GM12874 (cell line): Measurements from ENCODE around the gene NCBP3.

Source experiments
- TF ChIP-seq, protein P1 (sequence below): IDR thresholded peaks from 2 replicates; pipeline ENCODE4 v1.5.1; 2011; ENCODE audit warnings: low read depth, mild to moderate bottlenecking, control low read depth, low read length, moderate library complexity; ENCODE audit not compliant: insufficient read depth

Gene NCBP3

DNA sequence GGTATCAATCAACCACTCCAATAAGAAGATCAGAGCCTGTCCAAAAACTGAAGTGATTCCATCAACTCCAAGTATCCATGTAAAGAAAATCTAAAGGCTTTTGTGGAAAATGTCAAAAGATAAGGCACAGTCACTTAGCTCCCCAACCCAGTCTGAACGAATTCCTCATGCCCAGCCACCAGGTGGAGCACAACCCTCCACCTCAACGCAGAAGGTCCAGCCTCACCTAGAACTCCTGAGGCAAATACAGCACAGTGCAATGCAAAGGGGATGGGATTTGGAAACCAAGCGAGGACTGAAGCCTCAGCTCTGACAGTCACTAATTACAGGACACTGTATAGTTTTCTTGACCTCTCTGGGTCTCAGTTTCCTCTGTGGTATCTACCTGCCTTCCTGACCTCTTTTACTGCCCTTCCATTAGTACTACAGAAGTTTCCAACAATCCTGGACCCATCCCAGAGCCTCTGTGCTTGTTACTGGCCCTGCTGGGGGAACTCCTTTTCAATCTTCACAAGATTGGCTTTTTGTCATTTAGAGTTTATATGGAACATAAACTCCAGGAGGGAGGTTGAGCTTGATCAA, 2.0 kb downstream of the NCBP3 start:
- TF ChIP-seq, protein P1, sequence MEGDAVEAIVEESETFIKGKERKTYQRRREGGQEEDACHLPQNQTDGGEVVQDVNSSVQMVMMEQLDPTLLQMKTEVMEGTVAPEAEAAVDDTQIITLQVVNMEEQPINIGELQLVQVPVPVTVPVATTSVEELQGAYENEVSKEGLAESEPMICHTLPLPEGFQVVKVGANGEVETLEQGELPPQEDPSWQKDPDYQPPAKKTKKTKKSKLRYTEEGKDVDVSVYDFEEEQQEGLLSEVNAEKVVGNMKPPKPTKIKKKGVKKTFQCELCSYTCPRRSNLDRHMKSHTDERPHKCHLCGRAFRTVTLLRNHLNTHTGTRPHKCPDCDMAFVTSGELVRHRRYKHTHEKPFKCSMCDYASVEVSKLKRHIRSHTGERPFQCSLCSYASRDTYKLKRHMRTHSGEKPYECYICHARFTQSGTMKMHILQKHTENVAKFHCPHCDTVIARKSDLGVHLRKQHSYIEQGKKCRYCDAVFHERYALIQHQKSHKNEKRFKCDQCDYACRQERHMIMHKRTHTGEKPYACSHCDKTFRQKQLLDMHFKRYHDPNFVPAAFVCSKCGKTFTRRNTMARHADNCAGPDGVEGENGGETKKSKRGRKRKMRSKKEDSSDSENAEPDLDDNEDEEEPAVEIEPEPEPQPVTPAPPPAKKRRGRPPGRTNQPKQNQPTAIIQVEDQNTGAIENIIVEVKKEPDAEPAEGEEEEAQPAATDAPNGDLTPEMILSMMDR: peak; percentile 68

DNA sequence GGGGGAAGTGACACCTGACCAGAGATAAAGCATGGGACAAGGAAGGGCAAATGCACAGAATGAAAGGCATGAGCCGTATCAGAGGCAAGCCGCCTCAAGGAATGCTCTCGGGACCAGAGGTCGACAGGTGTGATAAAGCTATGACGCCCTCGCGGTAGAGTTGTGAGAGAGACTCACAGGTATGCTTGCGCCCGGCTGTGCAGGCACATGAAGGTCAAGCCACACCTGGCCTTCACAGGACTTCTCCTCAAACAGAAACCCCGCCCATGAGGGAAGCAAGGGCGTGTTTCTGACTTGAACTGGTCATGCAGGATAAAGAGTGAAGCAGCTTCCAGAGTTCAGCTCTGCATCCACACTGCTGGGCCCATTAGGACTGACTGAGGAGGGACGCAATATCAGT, 7.8 kb downstream of the NCBP3 start:
- TF ChIP-seq, protein P1: no peak

DNA sequence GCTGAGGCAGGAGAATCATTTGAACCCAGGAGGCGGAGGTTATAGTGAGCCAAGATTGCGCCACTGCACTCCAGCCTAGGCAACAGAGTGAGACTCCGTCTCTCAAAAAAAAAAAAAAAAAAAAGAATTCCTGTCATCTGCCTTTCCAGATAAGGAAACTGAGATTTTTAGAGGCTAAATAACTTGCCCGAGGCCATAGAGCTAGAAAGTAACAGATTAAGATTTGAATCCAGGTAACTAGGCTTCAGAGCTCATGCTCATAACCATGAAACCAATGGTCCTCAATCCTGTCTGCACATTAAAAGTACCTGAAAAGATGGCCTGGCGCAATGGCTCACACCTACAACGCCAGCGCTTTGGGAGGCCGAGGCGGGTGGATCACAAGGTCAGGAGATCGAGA, 9.5 kb downstream of the NCBP3 start:
- TF ChIP-seq, protein P1: no peak

DNA sequence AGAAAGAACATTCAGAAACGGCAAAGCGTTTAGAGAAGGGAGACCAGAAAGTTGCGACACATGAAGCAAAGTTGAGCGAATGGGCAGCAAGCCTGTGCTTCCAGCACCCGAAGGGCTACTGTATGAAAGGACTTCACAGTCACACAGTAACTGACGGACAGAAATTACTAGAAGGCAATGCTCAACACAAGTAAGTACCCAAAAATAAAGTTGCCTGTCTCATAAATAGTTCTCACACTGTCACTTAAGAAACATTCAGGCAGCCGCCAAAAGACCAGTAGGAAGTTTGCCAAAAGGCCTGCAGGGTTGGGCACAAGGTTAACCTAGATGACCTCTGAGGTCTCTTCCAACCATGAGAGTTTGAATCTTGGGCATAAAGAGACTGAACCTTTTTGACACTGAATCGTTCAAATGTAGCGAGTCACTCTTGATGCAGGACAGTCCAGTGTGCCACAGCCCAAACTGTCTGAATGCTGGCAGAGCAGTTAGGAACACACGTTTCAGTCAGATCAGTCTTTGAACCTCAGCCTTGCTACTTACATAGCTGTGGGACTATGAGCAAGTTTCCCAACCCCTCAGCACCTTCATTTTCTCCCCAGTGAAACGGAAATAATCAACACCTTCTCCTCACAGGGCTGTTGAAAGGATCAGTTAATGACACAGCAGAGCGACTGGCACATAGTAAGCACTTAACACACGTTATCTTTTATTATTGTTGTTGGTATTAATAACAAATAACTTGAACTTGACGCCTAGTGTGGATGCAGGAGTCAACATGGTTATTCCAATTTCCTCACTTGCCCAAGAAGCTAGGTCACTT, 10.4 kb downstream of the NCBP3 start:
- TF ChIP-seq, protein P1: no peak

DNA sequence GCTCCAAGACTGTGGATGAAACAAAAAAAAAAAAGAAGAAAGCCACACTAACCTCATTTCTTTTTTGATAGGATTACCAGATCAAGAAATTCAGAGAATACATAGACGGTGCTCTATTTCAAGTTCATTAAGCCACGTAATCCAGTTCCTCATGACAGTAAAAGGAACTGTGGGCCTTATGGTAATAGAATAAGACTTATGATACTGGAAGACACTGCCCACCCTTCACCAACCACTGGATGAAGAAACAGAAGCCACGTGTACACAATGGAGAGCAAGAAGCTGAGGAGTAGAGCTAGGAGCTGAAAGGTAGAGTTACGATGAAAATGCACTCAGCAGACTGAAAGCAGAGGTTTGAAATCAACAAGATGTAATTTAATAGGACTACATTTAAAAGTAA, 11.2 kb downstream of the NCBP3 start:
- TF ChIP-seq, protein P1: no peak

DNA sequence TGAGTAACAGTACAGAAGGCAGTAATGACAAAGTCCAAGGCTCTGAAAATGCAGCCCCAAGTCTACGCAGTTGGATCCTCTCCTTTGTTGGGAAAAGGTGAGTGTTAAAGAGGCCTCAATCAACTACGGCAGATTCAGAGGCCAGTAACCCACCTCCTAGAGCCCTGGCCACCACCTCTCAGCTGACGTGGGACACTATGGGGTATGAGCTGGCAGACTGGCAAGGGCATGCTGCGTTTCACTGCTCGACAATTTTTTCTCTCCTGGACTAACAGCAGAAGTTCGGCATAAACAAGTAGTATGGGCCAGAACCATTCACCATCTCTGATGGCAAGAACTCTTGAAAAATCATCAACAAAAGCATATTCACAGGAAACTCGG, 17.2 kb downstream of the NCBP3 start:
- TF ChIP-seq, protein P1: no peak

DNA sequence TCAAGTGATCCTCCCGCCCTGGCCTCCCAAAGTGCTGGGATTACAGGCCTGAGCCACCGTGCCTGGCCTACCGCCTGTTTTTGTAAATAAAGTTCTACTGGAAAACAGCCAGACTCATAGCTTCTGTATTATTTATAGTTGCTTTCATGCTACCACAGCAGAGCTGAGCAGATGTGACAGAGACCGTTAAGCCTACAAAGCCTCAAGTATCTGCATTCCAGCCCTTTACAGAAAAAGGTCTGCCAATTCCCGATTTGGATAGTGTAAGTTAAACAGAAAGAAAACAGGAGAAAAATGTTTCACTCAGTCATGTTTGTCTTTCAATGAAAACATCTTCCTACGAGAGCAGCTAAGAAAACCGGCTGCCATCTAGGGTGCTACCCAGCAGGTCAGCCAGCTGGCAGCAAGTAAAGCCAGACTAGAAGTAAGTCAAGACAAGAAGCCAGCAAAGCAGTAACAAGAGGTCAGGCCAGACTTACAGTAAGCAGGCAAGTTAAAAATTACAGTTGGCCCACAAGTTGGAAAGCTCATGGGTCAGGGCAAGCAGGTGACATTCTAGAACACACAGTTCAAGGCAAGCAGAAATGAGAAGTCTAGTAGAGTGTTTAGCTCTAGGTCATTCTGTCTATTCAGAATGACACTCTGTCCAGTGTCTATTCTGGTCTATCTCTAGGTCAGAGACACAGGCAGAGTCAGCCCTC, 17.7 kb downstream of the NCBP3 start:
- TF ChIP-seq, protein P1: no peak
